NCI-H226 (cell line): ENCODE measurements around the gene SSBP3.
A peak's percentile ranks its signal among the peaks of the same experiment; 100 is the strongest.

ENCODE experiments used
- DNase-seq: peaks from one replicate; pipeline ENCODE4 v3.0.0-alpha.2; 2015

SSBP3 gene

DNA sequence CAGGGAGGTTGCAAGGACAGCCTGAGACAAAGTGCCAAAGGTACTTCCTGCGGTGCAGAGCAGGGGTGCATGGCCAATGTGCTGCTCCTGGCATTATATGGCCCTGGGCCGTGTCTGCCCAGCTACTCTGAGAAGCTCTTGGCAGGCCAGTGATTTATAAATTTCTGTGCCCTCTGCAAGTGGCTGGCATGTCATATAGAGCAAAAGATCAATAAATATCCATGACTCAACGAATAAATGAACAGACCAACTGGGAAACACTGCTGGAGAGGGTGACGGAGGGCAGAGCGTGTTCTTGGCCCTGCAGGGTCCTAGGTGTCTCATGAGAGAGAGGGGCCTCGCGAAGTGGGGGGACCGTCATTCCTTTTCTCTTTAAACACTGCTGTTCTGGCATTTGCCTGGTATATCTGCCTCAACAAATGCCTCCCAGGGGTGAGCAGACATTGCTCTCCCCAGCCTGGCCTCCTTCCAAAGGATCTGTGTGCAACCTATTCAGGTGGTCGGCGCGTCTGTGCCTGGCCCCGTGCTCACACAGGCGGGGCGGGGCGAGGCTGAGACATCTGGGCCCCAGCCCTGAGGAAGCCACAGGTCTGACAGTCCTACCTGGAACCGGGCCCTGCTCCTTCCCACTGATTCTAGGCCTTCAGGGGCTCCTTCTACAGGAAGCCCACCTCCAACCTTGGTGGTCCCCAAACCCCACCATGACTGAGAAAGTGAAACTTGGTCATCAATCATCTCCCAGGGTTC is 123.9 kb downstream of the SSBP3 start:
- no peak for DNase-seq

DNA sequence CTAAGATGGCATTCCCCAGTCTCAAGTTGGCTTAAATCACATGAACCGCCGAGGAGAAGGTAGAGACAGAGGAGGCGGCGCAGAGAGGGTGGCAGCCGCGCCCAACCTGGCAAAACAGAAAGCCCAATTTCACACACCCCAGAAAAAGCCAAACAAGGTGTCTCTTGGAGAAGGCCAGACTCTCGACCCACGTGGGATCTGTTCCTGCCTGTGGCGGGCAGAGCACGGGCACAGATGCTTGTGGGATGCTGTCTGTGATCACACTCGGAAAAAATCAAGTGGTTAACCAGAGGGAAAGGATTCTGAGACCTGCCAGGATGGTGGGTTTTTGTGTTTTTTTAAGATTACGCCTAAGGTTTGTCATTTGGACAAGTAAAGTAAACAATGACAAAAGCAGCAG is 125.5 kb downstream of the SSBP3 start:
- DNase-seq, result no peak

DNA sequence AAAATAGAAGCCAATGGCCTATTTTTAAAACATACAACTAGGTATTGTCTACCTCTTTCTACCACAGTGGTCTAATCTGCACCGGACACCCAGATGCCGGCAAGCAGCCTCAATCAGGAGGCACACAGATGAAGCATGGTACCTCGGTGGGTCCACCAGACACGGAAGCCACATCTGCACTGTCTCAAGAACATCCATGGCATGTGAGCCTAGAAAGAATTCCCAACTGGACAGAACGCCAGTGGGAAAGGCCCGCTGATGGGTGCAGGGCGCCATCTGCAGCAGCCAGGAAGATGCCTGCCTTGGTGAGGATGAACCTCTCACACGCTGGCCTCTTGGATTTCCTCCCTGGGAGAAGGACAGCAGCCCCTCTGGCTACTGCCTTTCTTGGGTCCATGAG is 126.7 kb downstream of the SSBP3 start:
- no peak for DNase-seq

DNA sequence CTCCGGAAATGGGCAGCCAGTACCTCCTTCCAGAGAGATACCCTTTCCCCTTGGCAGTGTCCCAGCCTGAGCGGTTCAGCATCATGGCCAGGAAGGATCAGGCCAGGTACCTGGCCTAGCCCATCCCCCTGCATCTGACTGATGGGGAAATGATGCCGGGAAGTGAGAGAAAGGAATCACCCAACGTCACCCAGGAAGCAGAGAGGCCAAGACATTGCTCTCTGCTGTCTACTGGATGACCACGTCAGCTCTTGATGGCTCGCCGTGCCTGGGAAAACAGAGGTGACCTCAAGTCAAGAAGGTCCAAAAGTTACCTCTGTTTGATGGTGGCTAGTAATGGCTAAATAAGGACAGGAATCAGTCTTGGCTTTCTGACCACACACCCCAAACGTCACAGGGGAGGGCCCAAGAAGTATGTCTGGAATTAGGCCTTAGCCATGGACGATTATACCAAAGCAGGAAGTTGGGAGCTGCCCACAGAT is 127.2 kb downstream of the SSBP3 start:
- DNase-seq, result peak; percentile 18

DNA sequence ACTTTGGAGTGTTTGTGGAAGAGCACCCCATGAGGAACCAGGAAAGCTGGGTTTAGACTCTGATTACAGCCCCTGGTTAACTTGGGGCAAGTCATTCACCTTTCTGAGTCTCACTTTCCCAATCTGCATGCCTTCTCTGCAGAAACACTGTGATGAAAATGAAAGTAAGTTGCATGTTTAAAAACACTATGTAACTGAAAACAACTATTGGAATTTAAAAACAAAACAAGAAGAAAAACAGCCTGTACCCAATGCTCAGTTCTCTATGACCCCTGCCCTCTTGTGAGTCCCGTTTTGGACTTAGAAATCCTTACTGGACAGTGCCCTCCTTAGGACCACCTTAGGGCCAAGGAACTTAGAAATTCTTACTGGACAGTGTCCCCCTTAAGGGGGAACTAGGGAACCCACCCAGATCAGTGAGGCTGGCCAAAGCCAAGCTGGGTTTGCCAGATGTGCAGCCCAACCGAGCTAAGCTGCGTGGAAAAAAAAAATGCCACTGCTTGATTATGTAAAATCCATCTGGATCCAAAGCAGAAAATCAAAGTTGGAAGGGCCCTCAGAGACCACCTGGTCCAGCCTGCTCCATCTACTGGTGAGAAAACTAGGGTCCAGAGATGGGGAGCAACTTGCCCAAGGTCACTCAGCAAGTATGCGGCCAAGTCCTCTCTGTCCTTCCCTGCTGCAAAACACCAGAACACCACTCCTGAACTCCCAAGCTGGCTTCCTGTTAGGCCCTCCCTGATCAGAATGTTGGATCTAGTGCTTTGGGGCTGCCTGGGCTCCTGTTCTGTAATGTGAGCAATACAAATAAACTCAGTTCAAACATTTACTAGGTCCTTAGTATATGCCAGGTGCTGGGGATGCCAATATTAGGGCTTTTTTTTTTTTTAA is 128.5 kb downstream of the SSBP3 start:
- no peak for DNase-seq

DNA sequence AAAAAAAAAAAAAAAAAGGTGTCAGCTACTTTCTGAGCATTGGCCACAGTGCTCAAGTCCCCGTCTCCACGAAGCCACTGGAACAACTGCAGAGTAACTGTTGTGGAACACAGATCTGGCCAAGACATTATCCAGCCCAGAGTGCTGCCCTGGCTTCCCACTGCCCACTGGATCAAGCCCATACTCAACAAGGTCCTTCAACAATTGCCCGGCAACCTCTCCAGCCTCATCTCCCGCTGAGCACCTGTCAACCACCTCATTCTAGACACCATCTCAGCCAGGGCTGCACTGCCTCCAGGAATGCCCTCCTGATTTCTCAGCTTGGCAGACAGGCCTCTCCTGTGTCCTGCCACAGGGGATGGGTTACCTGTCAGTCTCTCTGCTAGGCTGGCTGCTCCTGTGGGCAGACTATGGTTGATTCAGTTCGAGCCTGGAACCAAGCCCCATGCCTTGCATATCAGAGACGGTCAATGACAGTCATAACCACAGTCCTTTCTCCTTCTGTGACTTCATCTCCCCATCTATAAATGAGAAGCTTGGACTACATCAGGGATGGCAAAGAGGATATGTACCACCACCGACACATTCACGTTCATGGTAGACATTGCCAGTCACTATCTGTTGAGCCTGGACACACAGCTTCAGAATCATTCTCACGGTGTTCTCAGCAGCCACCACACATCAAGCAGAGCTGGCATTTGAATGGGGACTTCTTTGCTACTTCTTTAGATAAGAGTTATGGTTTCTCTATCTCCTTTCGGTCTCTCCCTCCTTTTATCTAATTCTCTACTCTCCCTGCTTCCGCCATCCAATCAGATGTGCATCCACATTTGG is 129.4 kb downstream of the SSBP3 start:
- no peak for DNase-seq

DNA sequence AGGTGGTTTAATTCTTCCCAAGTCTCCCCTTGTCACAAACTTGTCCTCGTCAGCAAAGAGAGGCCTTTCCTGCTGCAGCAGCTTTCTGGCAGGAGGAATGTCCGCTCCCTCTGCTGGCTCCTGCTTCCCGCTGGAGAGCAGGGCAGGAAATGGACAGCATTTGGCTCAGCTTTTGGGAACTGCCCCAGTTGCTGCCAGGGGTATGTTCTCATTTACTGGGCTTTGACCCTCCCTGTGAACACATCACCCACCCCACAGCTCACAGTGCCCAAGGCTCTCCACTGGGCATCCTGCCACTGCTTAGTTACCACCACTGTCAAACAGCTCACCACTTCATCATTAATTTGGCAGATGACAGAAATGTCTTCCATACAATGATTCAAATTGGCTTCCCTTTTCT is 130.8 kb downstream of the SSBP3 start:
- peak; percentile 64 for DNase-seq

DNA sequence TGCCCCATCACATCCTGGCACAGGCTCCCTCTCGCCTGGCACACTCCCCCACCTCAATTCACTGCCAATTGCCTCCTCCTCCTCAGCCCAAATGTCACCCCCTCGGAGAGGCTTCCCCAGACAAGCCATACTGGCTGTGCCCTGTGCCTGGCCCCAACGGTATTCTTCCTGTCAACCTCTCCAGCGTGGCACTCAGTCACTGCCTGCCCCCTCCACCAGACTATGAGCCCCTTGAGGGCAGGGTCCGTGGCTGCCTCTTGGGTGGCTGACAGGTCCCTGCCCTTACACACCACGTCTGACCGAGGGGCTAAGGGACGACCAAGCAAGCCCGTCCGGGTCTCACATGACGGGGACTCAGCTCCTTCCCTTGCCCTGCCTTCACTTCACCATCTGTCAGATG is 131.3 kb downstream of the SSBP3 start:
- DNase-seq, result no peak

DNA sequence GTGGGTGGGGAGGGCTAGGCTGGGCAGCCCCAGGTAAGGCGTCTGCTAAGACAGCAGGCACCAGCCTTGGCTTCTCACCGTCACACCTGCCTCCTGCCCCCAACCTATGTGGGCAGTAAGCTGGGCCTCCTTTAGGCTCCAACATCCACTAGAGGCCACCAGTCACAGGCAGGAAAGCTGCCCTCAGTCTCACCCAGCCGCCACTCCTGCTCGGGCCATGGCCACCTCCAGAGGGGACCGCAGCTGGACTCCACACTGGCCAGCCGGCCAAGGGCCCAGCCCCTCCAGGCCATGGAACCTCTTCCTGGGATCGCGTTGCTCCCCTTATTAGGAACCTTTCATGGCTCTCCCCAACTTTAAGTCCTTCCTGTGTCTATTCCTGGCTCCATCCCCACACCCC is 131.7 kb downstream of the SSBP3 start:
- no peak for DNase-seq

DNA sequence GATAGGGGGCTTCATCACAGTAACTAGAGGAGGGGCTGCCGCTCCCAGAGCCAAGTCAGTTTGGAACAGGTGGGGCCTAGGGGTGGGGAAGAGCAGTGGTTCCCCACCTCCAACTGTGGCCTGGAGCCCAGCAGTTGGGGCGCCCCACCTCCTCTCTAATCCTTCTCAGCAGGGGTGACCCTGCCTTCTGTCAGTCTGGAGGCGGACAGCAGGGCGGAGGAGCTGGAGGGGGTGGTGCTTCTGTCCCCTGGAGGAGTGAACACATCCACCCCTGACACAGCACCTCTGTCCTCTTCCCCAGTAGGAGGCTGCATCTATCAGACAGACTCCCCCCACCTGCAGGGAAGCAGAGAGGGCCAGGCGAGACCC is 132.4 kb downstream of the SSBP3 start:
- peak; percentile 44 for DNase-seq

DNA sequence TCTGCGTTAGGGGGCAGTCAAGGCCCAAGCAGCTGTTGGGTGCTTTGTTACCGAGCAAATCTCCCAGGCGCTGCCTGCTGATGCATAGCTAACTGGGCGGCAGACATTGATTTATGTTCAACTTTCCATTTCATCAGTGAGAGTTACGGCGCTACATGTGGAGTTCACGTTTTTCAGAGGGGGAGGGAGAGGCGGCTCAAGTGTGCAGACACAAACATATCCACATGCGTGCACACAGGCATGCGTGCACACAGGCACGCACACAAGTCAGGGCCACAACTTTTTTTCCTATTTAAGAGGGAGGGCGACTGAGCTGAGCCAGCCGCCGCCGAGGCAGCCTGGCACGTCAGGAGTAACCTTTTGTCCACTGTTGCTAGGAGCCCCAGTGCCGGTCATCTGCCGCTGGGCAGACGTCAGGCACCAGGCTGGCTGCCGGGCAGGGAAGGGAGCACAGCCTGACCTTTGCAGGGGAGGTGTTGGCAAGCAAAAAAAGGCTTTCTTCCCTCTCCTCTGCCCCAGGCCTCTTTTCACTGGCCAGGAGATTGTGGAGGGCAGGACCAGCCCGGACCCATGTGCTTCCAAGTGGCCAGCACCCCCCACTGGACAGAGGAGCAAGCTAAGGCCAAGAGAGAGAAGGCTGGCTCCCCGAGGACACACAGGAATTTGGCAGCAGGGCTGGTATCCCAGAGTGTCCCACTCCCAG is 133.0 kb downstream of the SSBP3 start:
- peak; percentile 82 for DNase-seq

DNA sequence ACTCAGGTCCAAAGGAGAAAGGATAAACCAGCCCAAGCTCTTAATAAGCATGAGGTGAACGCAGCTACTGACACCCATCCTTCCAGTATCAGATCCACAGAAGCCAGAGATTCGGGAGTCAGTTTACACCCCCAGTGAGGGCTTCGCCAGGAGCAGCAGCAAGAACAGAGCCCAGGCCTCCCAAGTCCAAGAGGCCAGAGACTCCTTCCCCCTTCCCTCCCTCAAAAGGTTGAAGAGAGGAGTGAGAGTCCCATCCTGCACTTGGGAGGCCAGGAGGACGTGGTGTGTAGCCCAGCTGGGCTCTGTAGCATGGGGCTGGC is 133.5 kb downstream of the SSBP3 start:
- no peak for DNase-seq

DNA sequence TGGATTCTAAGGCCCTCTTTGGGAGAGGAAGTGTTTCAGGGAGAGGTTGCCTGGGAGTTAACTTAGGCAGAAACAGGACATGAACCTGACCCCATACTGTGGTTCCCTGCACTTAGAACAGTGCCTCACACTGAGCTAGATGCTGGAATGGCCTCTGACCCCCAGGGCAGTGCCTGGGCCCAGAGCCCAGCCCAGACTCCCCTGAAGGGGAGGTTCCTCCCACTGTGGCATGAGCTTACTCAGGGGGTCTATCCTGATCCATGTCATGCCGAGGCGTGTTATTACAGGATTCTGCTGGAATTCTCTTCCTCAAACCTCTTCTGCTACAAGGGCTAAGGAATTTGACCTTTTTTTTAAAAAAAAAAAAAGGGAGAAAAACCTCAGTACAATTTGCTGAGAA is 134.1 kb downstream of the SSBP3 start:
- no peak for DNase-seq

DNA sequence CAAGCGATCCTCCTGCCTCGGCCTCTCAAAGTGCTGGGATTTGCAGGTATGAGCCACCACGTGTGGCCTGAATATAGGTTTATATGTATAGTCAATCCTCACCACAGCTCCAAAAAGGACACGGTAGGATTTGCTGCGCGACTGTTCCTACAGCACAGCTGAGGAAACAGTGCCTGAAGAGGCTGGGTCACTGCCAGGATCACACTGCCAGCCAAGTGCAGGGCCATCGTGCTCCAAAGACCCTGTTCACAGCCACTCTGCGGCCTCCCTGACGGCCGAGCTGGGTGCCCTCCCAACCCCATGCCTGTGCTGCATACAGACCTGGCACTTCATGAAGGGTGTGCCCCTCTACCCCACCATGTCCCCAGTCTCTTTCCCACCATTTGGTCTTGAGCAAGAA is 134.9 kb downstream of the SSBP3 start:
- no peak for DNase-seq

DNA sequence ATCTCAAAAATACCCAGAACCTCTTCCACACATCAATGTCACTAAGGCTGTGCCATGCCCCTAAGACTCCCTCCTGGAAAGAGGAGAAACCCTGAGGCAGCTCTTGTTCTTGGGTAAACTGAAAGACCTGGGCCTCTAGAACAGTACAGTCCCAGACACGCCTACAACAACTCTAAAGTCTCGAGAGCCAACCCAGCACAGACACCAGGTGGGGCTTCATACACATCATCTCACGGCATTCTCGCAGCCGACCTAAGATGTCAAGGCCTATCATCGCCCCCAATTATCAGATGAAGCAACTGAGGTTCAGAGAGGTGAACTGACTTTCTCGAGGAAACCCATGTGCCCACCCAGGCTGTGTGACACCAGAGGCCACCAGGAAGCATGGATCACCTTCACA is 135.7 kb downstream of the SSBP3 start:
- no peak for DNase-seq

DNA sequence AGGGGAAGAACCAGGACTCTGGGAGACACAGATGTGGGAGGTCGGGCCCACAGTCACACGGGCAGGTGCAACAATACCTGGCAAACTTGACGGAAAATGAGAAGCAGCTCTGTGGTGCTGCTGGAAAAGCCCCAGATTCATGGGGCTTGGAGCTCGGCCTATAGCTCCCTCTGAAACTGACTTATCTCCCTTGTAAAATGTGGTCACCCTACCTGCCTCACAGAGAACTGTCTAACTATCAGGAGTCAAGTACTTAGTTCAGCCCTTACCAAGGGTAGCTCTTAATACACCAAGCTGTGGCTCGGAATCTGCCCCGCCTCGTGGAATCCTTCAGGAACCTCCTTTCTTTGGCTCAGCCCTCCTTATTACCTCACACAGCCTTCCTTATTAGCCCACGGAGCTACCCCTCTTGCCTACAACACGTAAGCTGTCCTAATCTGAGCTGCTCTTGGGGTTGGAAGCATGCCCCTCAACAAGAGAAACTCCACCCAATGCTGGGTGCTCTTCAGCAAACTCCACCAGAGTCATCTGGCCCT is 137.4 kb downstream of the SSBP3 start:
- no peak for DNase-seq

DNA sequence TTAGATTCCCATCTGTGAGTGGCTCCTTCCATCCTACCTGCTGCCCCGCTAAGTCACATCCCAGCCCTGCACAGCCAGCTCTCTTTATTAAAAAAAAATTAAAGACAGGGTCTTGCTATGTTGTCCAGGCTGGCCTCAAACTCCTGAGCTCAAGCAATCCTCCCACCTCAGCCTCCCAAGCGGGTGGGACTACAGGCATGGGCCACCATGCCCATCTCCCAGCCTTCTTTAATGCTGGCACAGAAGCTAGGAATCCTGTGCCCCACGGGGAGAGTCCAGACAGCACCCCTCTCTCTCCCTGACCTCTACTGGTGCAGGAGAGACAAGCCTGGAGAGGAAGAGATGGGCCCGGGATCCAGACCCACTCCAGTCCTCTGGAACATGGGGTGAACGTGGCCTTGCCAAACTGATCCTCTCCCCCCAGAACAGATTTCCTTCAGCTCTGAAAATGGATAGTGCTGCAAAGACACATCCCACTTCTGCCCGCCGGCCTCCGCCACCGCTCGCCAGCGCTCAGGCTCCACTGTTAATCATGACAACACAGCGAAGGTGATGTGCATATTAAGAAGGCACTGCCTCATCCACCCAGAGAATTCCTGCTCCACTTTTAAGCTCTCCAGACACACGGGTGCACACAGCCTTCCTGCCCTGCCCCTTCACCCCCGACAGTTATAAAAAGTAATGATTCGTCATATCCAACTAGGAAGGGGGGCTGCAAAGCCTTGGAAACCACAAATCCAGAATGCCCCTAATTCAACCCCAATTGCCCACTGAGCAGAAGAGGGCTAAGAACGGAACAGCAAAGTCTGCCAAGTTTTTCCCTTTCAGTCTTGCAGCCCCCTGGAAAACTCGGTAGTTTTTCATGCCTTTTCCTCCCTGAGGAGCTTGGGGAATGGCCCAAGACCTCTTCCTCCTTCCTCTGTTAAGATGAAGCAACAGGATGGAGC is 138.1 kb downstream of the SSBP3 start:
- no peak for DNase-seq

DNA sequence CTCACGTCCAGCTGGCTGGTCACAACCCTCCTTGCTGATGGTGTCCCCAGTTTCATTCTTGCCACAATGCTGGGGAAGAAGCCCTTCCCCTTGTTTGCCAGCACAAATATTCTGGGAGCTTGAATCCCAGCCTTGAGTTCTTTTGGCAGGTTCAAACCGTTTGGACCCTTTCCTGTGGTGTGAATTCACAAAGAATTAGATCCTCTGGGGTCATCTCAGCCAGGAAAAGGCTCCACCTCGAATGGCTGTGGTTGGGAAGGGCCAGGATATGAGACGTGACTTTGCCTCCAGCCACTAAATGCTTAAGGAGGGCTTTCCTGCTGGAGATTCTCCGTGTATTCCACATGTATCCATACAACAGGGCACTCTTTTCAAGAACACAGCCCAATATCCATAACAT is 139.3 kb downstream of the SSBP3 start:
- no peak for DNase-seq

DNA sequence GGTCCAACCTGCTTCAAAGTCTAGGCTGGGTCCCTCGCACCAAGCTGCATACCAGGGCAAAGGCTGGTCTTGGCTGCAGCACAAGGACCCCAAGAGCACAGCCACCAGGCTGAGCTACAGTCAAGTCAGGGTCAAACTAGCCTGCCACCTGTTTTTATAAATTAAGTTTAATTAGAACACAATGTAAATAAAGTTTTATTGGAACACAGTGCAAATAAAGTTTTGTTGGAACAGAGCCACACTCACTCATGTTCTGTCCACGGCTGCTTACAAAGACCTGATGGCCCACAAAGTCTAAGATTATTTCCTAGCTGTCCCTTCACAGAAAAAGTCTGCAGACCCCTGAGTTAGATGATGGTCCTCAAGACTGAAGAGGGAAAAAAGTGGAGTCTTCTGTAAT is 140.0 kb downstream of the SSBP3 start:
- no peak for DNase-seq

DNA sequence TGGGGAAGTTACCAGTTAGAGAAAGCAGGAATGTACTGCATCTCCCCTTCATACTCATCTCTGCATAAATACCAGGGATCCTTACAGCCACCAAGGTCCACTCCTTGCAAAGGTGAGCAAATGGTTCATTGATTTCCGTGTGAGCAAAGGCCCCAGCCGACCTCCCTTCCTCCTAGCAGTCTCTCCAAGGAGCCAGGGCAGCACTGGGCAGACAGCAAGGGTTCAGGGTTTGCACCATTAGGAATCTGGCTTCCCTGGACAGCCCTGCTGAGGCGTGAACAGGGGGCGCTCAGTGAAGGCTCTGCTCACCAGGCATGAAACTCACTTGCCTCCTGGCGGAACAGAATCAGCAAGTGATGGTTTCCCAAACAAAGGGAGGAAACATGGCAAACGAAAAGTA is 140.5 kb downstream of the SSBP3 start:
- DNase-seq, result no peak

DNA sequence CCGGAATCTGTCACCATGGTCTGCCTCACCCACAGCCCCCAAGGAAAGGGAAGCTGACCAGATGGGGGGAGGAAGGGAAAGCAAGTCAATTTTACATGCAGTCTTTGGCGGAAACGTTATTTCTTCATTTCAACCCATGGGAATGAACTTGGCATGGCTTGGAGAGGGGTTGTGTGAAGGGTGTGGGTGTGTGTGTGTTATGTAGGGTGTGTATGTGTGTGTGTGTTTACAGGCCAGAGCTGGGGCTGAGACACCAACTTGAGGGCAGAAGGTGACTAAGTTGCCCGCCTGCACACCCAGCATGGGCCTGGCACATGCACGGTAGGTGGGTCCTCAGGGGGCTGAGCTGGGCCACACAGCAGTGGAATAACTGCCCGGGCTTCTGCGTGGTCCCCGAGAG is 141.1 kb downstream of the SSBP3 start:
- DNase-seq, result no peak
